GM18526 (cell line): ENCODE measurements around the gene DOK6.

Experiments used
- POLR2A ChIP-seq: IDR thresholded peaks from 3 replicates; pipeline ENCODE4 v1.6.1; 2011; ENCODE audit not compliant: insufficient read length; ENCODE audit errors: extremely low read depth

DOK6 gene

DNA sequence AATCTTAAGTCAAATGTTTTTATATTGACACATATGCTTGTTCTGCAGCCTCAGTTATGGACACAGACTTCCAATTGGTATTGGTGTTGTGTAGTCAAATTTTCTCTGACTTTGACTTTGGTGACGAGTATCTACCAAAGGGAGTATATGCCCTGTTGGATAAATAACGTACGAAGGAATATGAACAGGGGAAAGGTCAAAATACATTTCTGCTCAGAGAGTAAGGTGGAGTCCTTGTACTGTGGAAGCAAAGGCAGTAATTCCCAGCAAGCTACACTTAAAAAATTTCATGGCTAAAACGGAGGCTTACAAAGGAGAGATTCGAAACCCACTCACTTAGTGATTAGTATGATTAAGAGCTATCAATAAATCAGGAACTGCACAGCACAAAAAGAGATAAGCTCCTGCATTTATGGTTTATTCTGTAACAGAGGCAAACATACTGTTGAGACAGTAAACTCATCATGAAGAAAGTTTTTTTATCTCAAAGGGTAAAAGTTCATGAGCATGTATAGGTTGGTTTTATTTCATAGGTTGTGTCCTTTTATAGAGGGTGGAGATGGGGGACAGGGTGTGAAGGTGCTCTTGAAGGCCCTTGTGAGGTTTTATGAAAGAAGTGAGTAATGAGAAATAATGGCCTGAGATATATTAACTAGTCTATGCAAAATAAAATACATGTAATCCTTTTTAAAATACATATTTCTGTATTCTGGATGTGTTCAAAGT, 404.3 kb downstream of the DOK6 start:
- no peak for TF ChIP-seq POLR2A

DNA sequence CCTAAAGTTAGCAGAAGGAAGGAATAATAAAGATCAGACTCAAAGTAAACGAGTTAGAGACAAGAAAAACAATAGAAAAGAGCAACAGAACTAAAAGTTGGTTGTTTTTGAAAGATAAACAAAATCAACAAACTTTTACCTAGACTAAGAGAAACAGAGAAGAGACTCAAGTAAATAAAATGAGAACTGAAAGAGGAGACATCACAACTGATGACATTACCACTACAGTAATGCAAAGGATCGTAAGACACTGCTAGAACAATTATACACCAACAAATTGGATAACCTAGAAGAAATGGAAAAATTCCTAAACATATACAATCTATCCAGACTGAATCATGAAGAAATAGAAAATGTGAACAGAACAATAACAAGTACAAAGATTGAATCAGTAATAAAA, 407.7 kb downstream of the DOK6 start:
- no peak for TF ChIP-seq POLR2A

DNA sequence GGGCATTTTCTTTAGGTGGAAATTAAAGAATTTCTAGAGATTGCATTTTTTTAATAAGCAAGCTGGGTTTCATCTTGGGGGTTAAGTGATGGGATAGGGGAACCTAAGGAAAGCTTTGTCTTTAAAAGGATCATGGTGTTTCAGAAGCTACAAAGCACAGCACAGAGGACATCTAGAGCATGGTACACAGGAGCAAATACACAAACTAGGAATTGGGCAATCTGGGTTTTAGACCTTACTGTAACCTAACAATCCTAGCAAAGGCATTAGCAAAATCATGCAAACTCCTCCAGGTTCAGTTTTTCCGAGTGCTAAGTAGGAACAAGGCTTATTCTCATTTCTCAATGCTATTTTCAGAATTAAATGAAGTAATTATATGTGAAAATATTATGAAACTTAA, 412.9 kb downstream of the DOK6 start:
- no peak for TF ChIP-seq POLR2A

DNA sequence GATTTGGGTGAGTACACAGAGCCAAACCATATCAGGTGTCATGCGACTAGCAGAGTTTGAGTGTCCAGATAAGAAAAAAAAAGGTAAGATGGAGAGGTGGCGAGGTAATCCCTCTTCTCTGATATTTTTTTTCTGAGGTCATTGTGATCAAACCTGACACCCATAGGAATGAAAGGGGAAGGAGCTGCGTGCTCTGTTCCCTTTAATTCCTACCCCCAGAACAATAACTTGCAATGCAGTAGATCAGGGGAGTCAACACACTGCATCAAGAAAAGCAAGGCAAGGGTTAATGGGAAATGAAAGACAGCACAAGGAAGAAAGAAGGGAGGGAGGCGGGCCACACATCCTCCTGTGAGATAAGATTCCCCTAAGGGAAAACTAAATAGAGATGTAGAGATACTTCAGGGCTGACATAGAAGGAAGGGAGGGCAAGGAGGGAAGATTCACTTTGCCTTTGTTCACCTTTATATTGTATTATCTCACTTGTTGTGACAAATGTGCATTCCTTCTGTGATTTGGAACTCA, 414.2 kb downstream of the DOK6 start:
- no peak for TF ChIP-seq POLR2A

DNA sequence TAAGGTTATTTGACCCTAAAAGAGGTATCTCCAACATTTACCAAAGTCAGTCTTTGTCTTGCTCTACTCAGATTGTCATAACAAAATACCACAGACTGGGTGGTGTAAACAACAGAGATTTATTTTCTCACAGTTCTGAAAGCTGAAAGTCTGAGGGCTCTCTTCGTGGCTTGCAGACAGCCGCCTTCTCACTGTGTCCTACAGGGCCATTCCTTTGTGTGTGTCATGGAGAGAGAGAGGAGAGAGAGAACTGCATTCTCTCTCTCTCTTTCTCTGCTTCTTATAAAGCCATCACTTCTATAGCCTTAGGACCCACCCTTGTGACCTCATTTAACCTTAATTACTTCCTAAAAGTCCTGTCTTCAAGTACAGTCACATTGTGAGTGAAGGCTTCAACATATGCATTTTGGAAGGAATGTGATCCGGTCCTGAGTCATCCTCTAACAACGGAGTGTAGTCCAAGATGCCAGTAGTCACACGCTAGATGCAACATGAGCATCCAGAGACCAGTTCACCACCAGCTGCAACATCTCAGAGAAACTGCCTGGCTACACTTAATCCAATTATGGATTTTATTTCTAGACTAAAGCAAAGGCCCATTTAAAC, 416.8 kb downstream of the DOK6 start:
- no peak for TF ChIP-seq POLR2A

DNA sequence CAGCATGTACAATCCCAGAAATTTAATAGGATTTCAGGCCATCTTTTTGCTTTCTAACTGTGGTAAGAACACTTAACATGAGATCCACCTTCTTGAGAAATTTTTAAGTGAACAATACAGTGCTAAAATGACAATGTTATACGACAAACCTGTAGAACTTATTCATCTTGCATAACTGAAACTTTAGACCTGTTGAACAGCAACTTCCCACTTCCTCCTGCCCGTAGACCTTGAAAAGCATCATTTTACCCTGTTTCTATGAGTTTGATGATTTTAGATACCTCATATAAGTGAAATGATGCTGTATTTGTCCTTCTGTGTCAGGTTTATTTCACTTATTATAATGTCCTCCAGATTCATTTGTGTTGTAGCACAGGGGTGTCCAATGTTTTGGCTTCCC, 418.8 kb downstream of the DOK6 start:
- no peak for TF ChIP-seq POLR2A

DNA sequence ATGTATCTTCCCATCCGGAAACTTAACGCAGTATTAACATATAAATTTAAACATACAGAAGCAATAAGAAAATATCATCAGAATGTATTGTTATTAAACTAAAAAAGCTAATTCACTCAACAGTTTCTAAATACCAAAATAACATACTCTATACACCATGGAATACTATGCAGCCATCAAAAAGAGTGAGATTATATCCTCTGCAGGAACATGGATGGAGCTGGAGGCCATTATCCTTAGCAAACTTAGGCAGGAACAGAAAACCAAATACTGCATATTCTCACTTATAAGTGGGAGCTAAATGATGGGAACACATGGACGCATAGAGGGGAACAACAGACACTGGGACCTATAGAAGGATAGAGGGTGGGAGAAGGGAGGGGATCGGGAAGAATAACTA, 419.9 kb downstream of the DOK6 start:
- no peak for TF ChIP-seq POLR2A

DNA sequence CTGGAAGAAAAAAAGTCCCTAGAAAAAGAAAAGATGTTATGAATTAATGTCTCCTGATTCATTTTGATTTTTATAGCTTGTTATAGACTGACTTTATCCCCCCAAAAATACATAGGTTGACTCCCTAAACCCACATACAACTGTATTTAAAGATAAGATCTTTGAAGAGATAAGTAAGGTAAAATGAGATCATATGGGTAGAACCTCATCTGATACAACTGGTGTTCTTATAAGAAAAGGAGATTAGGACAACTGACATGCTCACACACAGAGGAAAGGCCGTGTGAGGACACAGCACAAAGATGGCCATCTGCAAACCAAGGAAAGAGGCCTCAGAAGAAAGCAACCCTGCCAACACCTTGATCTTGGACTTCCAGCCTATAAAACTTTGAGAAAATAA, 429.5 kb downstream of the DOK6 start:
- no peak for TF ChIP-seq POLR2A

DNA sequence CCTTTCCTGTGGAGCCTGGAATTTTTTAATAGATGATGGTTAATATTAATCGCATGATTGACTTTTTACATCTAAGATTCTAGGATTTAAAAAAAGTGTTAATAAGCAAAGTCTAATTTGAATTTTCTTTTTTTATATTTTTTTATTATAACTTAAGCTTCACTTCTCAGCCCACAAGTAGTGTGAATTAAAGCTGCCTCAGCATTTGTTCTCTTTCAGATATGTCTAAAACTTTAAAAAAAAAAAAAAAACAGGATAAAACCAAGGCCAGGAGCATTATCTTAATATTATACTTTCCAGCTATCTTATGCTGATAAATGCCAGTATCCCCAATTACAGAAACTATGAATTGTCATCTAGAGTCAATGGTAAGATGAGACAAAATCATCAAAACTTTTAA, 437.3 kb downstream of the DOK6 start:
- TF ChIP-seq POLR2A = no peak

DNA sequence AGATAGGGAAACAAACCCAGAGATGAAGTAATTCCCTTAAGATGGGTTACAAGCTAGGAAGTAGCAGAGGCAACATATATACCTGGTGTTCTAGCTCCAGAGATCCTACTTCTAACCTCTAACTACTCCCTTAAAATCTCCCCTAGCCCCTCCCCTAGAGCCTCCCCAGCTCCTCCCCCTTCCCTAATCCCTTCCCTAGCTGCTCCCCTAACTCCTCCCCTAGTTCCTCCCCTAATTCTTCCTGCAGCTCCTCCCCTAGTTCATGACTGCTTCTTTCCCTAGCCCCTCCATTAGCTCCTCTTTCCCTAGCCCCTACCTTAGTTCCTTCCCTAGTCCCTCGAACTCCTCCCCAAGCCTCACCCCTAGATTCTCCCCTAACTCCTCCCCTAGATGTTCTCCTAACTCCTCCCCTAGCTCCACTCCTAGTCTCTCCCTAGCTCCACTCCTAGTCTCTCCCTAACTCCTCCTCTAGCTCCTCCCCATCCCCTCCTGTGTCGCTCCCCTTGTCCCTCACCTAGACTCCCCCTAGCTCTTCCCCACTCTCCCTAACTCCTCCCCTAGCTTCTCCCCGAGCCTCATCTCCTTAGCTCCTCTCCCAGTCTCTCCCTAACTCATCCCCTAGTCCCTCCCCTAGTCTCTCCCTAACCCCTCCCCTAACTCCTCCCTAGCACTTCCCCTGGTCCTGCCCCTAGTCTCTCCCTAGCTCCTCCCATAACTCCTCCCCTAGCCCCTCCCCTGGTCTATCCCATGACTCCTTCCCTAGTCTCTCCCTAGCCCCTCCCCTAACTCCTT, 438.1 kb downstream of the DOK6 start:
- TF ChIP-seq POLR2A = no peak

DNA sequence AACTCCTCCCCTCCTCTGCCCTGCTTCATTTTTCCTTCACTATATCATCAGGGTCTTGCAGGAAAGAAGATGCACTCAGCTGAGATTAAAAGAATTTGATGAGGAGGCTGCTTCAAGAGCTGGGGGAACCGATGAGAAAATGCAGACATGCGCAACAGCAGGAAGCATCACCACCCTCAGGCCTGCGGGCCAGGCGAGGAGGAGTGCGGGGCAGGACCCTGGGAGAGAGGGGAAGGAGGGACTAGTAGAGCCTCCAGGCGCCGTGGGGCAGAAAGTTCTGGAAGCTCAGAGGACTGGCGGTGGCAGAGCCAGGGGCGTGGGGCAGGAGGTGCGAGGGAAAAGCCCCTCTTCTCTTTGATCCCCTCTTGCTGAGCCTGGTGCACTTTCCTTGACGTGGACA, 438.8 kb downstream of the DOK6 start:
- TF ChIP-seq POLR2A = no peak

DNA sequence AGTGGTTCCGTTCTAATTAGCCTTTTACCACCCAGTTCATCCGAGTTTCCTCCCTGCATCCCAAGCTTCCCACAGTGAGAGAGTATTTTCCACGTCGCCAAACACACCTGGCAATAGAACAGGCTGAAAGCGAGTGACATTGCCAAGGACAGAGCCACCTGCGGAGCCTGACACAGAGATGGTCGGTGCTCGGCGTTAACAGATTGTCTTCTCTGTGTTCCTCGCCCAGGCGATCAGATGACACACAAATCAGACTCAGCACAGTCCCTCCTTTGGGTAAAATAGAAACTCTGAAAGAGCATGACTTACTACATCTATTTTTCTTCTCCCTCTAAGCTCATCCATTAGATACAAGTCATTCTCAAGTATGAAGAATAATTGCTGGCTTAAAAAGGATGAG, 439.3 kb downstream of the DOK6 start:
- TF ChIP-seq POLR2A = no peak

DNA sequence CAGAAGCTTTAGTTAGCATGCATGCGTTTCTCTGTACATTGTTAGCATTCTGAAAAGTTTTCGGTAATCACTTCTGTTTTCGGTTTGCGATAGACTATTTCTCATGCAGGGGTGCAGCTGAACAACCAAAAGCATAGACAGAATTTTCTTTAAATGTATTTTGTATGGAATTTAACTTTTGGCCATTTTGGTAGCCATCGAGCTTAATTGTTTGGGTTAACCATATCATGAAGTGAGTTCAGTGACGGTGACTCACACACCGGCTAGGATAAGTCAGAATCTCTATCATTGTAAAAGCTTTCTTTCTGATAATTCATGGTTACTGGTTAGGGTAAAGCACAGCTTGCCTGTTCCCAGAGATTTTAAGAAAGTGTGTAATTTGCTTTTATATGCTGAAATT, 439.8 kb downstream of the DOK6 start:
- TF ChIP-seq POLR2A = no peak

DNA sequence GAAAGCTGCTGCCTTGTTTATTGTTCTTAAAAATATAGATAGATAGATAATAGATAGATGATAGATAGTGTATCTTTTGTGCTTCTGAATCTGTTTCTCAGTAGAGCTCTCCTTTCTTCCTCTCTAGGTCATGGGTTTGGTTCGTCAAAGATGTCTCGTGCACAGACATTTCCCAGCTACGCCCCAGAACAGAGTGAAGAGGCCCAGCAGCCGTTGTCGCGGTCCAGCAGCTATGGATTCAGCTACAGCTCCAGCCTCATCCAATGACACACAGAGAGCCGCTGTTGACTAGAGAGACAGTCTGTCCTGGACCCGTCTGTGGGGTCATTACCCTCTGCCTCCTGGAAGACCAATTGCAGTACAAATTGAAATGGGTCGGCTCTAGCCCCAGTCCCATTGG, 440.4 kb downstream of the DOK6 start:
- TF ChIP-seq POLR2A = no peak

DNA sequence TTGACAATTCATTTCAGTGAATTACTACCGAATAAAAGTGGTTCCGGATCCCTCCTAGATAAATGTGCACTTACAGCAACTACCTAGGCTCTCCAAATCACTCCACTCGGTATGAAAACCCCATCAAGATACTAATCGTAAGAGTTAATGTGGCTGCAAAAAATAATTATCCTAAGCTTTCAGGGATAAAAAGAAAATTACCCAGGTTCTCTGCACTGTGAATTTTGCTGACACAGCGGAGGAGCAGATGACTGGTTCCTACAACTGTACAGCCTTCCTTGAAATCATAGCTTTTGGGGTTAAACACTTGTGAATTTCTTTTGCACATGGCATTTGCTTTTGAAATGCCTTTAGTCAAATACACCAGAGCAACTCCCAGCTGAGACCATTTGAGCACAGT, 442.3 kb downstream of the DOK6 start:
- no peak for TF ChIP-seq POLR2A

DNA sequence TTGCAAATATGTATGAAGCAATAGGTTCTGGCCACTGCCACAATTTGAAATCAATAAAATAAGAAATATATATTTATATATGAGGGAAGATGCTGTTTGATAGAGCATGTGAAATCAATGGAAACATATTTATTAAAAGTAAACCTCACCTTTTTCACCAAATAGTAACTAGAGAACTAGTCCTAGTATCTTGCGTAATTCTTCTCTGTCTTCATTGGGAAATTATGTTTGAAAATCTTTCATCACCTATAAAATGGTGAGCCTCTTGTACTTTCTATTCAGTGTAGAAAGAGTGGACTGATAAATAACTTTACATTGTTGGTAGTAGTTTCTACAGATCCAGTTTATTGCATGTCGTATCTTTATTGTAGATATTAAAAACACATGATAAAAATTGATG, 444.0 kb downstream of the DOK6 start:
- no peak for TF ChIP-seq POLR2A
